H9 (cell line): ENCODE data around the gene SCNN1B. TPM values are rescaled to one million over a fixed set of nuclear protein-coding genes. Genes with fewer than 3 reads are reported as not detected.

Experiments
- DNase-seq: peaks from one replicate; pipeline ENCODE4 v3.0.0-alpha.2; 2017
- H2AFZ ChIP-seq: one replicate; pipeline ENCODE4 v1.6.1; 2013; ENCODE audit warnings: mild to moderate bottlenecking, low read length, control low read depth, moderate library complexity
- H2AK5ac ChIP-seq: 2 replicates; pipeline ENCODE4 v1.6.1; 2013; ENCODE audit warnings: low read length, control low read depth, mixed read lengths; ENCODE audit not compliant: insufficient read length
- H2BK120ac ChIP-seq: one replicate; pipeline ENCODE4 v1.6.1; 2013; ENCODE audit warnings: low read depth, mild to moderate bottlenecking, low read length, control low read depth, inconsistent platforms; ENCODE audit not compliant: poor library complexity, severe bottlenecking
- H2BK12ac ChIP-seq: 2 replicates; pipeline ENCODE4 v1.6.1; 2013; ENCODE audit warnings: low read length, control low read depth, mixed read lengths, low read depth; ENCODE audit not compliant: insufficient read length
- H2BK15ac ChIP-seq: 2 replicates; pipeline ENCODE4 v1.6.1; 2013; ENCODE audit warnings: low read depth, low read length, control low read depth
- H2BK20ac ChIP-seq: one replicate; pipeline ENCODE4 v1.6.1; 2013; ENCODE audit warnings: low read depth, mild to moderate bottlenecking, low read length, control low read depth, inconsistent platforms; ENCODE audit not compliant: poor library complexity, severe bottlenecking
- H2BK5ac ChIP-seq: 2 replicates; pipeline ENCODE4 v1.6.1; 2013; ENCODE audit warnings: low read length, control low read depth, mixed read lengths; ENCODE audit not compliant: insufficient read length
- H3K14ac ChIP-seq: 2 replicates; pipeline ENCODE4 v1.6.1; 2013; ENCODE audit warnings: low read length, control low read depth; ENCODE audit not compliant: insufficient read depth
- H3K18ac ChIP-seq: 2 replicates; pipeline ENCODE4 v1.6.1; 2013; ENCODE audit warnings: low read depth, mild to moderate bottlenecking, mixed read lengths, low read length, control low read depth; ENCODE audit not compliant: insufficient read length
- H3K23ac ChIP-seq: 2 replicates; pipeline ENCODE4 v1.6.1; 2013; ENCODE audit warnings: low read length, control low read depth, mixed read lengths, low read depth; ENCODE audit not compliant: insufficient read length
- H3K23me2 ChIP-seq: 2 replicates; pipeline ENCODE4 v1.6.1; 2013; ENCODE audit warnings: low read depth, mild to moderate bottlenecking, mixed read lengths, low read length, control low read depth; ENCODE audit not compliant: insufficient read length, poor library complexity, severe bottlenecking
- H3K27ac ChIP-seq: 2 replicates; pipeline ENCODE4 v1.5.1; 2013; ENCODE audit warnings: low read length, control low read depth, mixed read lengths, low read depth; ENCODE audit not compliant: insufficient read length
- H3K27me3 ChIP-seq: 2 replicates; pipeline ENCODE4 v1.6.1; 2013; ENCODE audit warnings: low read length, control low read depth, inconsistent platforms; ENCODE audit not compliant: insufficient read depth
- H3K4ac ChIP-seq: 2 replicates; pipeline ENCODE4 v1.6.1; 2013; ENCODE audit warnings: low read depth, mild to moderate bottlenecking, control low read depth, inconsistent platforms, low read length, moderate library complexity
- H3K4me1 ChIP-seq: 2 replicates; pipeline ENCODE4 v1.6.1; 2013; ENCODE audit warnings: low read length, control low read depth, inconsistent platforms; ENCODE audit not compliant: insufficient read depth
- H3K4me2 ChIP-seq: 2 replicates; pipeline ENCODE4 v1.6.1; 2013; ENCODE audit warnings: low read length, control low read depth, mixed read lengths; ENCODE audit not compliant: insufficient read length, insufficient read depth
- H3K56ac ChIP-seq: 2 replicates; pipeline ENCODE4 v1.6.1; 2013; ENCODE audit warnings: low read depth, mild to moderate bottlenecking, mixed read lengths, low read length, control low read depth; ENCODE audit not compliant: insufficient read length
- H3K79me1 ChIP-seq: 2 replicates; pipeline ENCODE4 v1.6.1; 2013; ENCODE audit warnings: low read depth, mild to moderate bottlenecking, moderate library complexity, low read length, control low read depth, inconsistent platforms; ENCODE audit not compliant: insufficient read depth, poor library complexity, severe bottlenecking
- H3K79me2 ChIP-seq: 2 replicates; pipeline ENCODE4 v1.6.1; 2013; ENCODE audit warnings: low read length, control low read depth, inconsistent platforms; ENCODE audit not compliant: insufficient read depth
- H3K9ac ChIP-seq: 2 replicates; pipeline ENCODE4 v1.6.1; 2013; ENCODE audit warnings: low read length, control low read depth, mixed read lengths; ENCODE audit not compliant: insufficient read length; ENCODE audit errors: extremely low read depth
- H3K9me3 ChIP-seq: one replicate; pipeline ENCODE4 v1.6.1; 2013; ENCODE audit warnings: low read depth, low read length, inconsistent platforms; ENCODE audit not compliant: control insufficient read depth
- H3T11ph ChIP-seq: one replicate; pipeline ENCODE4 v1.6.1; 2013; ENCODE audit warnings: mild to moderate bottlenecking, low read length, control low read depth, inconsistent platforms
- H4K20me1 ChIP-seq: one replicate; pipeline ENCODE4 v1.6.1; 2013; ENCODE audit not compliant: control insufficient read depth, insufficient read length, insufficient read depth
- H4K5ac ChIP-seq: 2 replicates; pipeline ENCODE4 v1.6.1; 2013; ENCODE audit warnings: low read depth, mild to moderate bottlenecking, mixed read lengths, low read length, control low read depth; ENCODE audit not compliant: insufficient read length
- H4K8ac ChIP-seq: replicated peaks from 2 replicates; pipeline ENCODE4 v1.6.1; 2013; ENCODE audit warnings: low read length, control low read depth, mixed read lengths, low read depth; ENCODE audit not compliant: insufficient read length
- H4K91ac ChIP-seq: 2 replicates; pipeline ENCODE4 v1.6.1; 2013; ENCODE audit warnings: low read depth, mild to moderate bottlenecking, moderate library complexity, mixed read lengths, low read length, control low read depth; ENCODE audit not compliant: insufficient read length
- H3K27ac Mint-ChIP-seq, 3 experiments: 2 replicates in 2 of 3; 3 replicates in 1 of 3; pipeline ENCODE4 v1.8.0; 2020 to 2021; ENCODE audit warnings: mixed read lengths in 3 of 3, mild to moderate bottlenecking in 1 of 3, moderate library complexity in 1 of 3
- H3K27me3 Mint-ChIP-seq: 2 replicates; pipeline ENCODE4 v1.8.0; 2021; ENCODE audit warnings: low read depth, mild to moderate bottlenecking, moderate library complexity, mixed read lengths
- H3K36me3 Mint-ChIP-seq, 3 experiments: 2 replicates in 2 of 3; 3 replicates in 1 of 3; pipeline ENCODE4 v1.8.0; 2020 to 2021; ENCODE audit warnings: low read depth in 3 of 3, mixed read lengths in 3 of 3; ENCODE audit not compliant: insufficient read depth in 1 of 3
- H3K4me1 Mint-ChIP-seq, 2 experiments: 2 replicates each; pipeline ENCODE4 v1.8.0; 2020; ENCODE audit warnings: mixed read lengths in 2 of 2
- H3K4me3 Mint-ChIP-seq, 2 experiments: 2 replicates in 1 of 2; 3 replicates in 1 of 2; pipeline ENCODE4 v1.8.0; 2020 to 2021; ENCODE audit warnings: mild to moderate bottlenecking in 2 of 2, mixed read lengths in 2 of 2, moderate library complexity in 1 of 2
- H3K9me3 Mint-ChIP-seq, 2 experiments: 2 replicates in 1 of 2; 3 replicates in 1 of 2; pipeline ENCODE4 v1.8.0; 2020; ENCODE audit warnings: mild to moderate bottlenecking in 2 of 2, mixed read lengths in 2 of 2, moderate library complexity in 1 of 2
- WGBS: extraction: QIAGEN DNeasy Blood & Tissue Kit; methylation state at CpG from one replicate; pipeline ENCODE4 v1.1.7; 2013; ENCODE audit warnings: missing lambda C conversion rate, low lambda C conversion rate, mixed read lengths; ENCODE audit not compliant: insufficient read length; ENCODE audit errors: extremely low coverage; 5-methylcytosine and 5-hydroxymethylcytosine counted together
- total RNA-seq: library from RNA; stranded (reverse); gene quantifications from 2 replicates; pipeline ENCODE4 v1.2.1, GENCODE V29; 2021
- TF ChIP-seq, protein P1 (sequence below): fragments of 200-600 bp; sonication (generic); conservative IDR thresholded peaks from 3 replicates; pipeline ENCODE4 v1.8.0; 2021; ENCODE audit warnings: antibody characterized with exemption, mild to moderate bottlenecking

The SCNN1B gene
- total RNA-seq, 1 experiment from 2014 or later, result 0.11 TPM

DNA sequence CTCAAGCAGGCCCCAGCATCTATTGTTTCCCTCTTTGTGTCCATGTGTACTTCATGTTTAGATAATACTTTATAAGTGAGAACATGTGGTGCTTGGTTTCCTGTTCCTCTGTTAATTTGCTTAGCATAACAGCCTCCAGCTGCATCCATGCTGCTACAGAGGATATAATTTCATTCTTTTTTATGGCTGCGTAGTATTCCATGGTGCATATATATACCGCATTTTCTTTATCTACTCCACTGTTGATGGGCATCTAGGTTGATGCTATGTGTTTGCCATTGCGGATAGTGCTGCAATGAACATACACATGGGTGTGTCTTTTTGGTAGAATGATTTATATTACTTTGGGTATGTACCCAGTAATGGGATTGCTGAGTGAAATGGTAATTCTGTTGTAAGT is 31.4 kb upstream of the SCNN1B start:
- Histone ChIP-seq H2BK15ac (no peak overlapping the region), H3T11ph (no peak overlapping the region), H3K23me2 (no peaks in the 10 kb centered on the region), H3K9me3 (no peaks in the 10 kb centered on the region), H3K79me1 (no peaks in the 10 kb centered on the region), H3K4me2 (no peak overlapping the region), H3K4me1 (no peaks in the 10 kb centered on the region), H3K9ac (no peak overlapping the region), H2AK5ac (no peak overlapping the region), H4K8ac (no peak overlapping the region), H2BK120ac (no peak overlapping the region), H2BK5ac (no peak overlapping the region), H4K91ac (no peak overlapping the region), H3K18ac (no peak overlapping the region), H3K23ac (no peak overlapping the region), H3K14ac (no peak overlapping the region), H2BK12ac (no peak overlapping the region), H3K4ac (no peak overlapping the region), H4K5ac (no peak overlapping the region), H3K27ac (no peak overlapping the region), H2AFZ (no peak overlapping the region), H3K79me2 (no peaks in the 10 kb centered on the region), H2BK20ac (no peak overlapping the region), H3K27me3 (no peaks in the 10 kb centered on the region), H4K20me1 (no peaks in the 10 kb centered on the region), H3K56ac (no peak overlapping the region)
- 0 out of 5 replicates have a peak, but pooled peaks cover 2 to 4% of the 10 kb centered on the region in 2 experiments for H3K9me3 Mint-ChIP-seq
- no CpG with 5 or more reads among the region's 3 CpGs for WGBS
- H3K4me3 Mint-ChIP-seq, result no peak overlapping the region
- H3K4me1 Mint-ChIP-seq, result peaks cover 0 to 7% of the 10 kb centered on the region in 2 experiments; a peak in 3 of 4 replicates
- H3K36me3 Mint-ChIP-seq, result peaks cover 0 to 4% (median 1%) of the 10 kb centered on the region in 3 experiments; a peak in 2 of 7 replicates
- no peak for DNase-seq
- no peak overlapping the region for H3K27ac Mint-ChIP-seq
- H3K27me3 Mint-ChIP-seq, result peaks cover 2% of the 10 kb centered on the region
- TF ChIP-seq, protein P1, sequence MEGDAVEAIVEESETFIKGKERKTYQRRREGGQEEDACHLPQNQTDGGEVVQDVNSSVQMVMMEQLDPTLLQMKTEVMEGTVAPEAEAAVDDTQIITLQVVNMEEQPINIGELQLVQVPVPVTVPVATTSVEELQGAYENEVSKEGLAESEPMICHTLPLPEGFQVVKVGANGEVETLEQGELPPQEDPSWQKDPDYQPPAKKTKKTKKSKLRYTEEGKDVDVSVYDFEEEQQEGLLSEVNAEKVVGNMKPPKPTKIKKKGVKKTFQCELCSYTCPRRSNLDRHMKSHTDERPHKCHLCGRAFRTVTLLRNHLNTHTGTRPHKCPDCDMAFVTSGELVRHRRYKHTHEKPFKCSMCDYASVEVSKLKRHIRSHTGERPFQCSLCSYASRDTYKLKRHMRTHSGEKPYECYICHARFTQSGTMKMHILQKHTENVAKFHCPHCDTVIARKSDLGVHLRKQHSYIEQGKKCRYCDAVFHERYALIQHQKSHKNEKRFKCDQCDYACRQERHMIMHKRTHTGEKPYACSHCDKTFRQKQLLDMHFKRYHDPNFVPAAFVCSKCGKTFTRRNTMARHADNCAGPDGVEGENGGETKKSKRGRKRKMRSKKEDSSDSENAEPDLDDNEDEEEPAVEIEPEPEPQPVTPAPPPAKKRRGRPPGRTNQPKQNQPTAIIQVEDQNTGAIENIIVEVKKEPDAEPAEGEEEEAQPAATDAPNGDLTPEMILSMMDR, result no peak
